Endothelial cell (in vitro differentiated cells): ENCODE results near the gene SNX2. TPM values are rescaled to one million over a fixed set of nuclear protein-coding genes. Genes with fewer than 3 reads are reported as not detected.

Experiments
- DNase-seq: peaks from one replicate; pipeline ENCODE4 v3.0.0; 2021; ENCODE audit warnings: low spot score
- H3K27ac Mint-ChIP-seq: one replicate; pipeline ENCODE4 v1.8.0; 2021; ENCODE audit warnings: mixed read lengths, inconsistent platforms; ENCODE audit not compliant: unreplicated experiment
- H3K27me3 Mint-ChIP-seq: one replicate; pipeline ENCODE4 v1.8.0; 2021; ENCODE audit warnings: mild to moderate bottlenecking, moderate library complexity, mixed read lengths, inconsistent platforms; ENCODE audit not compliant: unreplicated experiment
- H3K36me3 Mint-ChIP-seq: one replicate; pipeline ENCODE4 v1.8.0; 2021; ENCODE audit warnings: mild to moderate bottlenecking, low read depth, mixed read lengths, inconsistent platforms; ENCODE audit not compliant: unreplicated experiment
- H3K4me1 Mint-ChIP-seq: one replicate; pipeline ENCODE4 v1.8.0; 2021; ENCODE audit warnings: mild to moderate bottlenecking, mixed read lengths, inconsistent platforms; ENCODE audit not compliant: unreplicated experiment
- H3K4me3 Mint-ChIP-seq: one replicate; pipeline ENCODE4 v1.8.0; 2021; ENCODE audit warnings: mild to moderate bottlenecking, mixed read lengths, inconsistent platforms; ENCODE audit not compliant: unreplicated experiment
- H3K9me3 Mint-ChIP-seq: one replicate; pipeline ENCODE4 v1.8.0; 2021; ENCODE audit warnings: mixed read lengths, inconsistent platforms; ENCODE audit not compliant: unreplicated experiment
- total RNA-seq: library from RNA; stranded (reverse); fragmentation: NEBNext Ultra II Directional; extraction: Animal tissue kit (Norgen Biotek cat#: 25700); gene quantifications from one replicate; pipeline ENCODE4 v1.2.1, GENCODE V29; 2021; ENCODE audit not compliant: unreplicated experiment
- TF ChIP-seq, protein P1 (sequence below): fragments of 200-600 bp; sonication (generic); IDR thresholded peaks from one replicate; pipeline ENCODE4 v1.5.0; 2021; ENCODE audit warnings: antibody characterized with exemption; ENCODE audit not compliant: unreplicated experiment

SNX2 gene
- total RNA-seq, 1 donor from 2014 or later, result 90.5 TPM

DNA sequence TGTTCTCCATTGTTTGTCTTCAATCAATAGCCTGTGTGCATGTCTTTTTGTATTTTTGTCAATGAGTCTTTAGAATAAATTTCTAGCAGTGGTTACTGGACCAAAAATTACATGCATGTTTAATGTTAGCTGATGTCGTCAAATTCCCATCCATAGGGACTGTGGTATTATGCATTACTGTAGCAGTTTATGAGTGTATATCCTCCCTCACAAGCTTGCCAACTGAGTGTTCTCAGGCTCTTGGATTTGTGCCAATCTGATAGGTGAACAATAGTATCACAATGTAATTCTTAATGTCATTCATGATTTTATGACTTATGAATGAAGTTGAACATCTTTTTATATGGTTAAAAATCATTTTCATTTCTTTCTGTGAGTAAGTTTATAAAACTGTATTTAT, 83.6 kb downstream of the SNX2 start:
- no peaks in the 10 kb centered on the region for H3K27me3 Mint-ChIP-seq
- no peak overlapping the region for H3K4me3 Mint-ChIP-seq
- DNase-seq, result no peak
- H3K4me1 Mint-ChIP-seq, result peaks cover 16% of the 10 kb centered on the region
- H3K9me3 Mint-ChIP-seq, result no peaks in the 10 kb centered on the region
- TF ChIP-seq, protein P1, sequence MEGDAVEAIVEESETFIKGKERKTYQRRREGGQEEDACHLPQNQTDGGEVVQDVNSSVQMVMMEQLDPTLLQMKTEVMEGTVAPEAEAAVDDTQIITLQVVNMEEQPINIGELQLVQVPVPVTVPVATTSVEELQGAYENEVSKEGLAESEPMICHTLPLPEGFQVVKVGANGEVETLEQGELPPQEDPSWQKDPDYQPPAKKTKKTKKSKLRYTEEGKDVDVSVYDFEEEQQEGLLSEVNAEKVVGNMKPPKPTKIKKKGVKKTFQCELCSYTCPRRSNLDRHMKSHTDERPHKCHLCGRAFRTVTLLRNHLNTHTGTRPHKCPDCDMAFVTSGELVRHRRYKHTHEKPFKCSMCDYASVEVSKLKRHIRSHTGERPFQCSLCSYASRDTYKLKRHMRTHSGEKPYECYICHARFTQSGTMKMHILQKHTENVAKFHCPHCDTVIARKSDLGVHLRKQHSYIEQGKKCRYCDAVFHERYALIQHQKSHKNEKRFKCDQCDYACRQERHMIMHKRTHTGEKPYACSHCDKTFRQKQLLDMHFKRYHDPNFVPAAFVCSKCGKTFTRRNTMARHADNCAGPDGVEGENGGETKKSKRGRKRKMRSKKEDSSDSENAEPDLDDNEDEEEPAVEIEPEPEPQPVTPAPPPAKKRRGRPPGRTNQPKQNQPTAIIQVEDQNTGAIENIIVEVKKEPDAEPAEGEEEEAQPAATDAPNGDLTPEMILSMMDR, result no peak
- H3K36me3 Mint-ChIP-seq, result no peaks in the 10 kb centered on the region
- no peak overlapping the region for H3K27ac Mint-ChIP-seq

- no peak for DNase-seq
- TF ChIP-seq, protein P1, result no peak
- H3K27ac Mint-ChIP-seq, result no peak overlapping the region
- no peaks in the 10 kb centered on the region for H3K9me3 Mint-ChIP-seq
- H3K36me3 Mint-ChIP-seq, result no peaks in the 10 kb centered on the region
- H3K4me3 Mint-ChIP-seq, result no peak overlapping the region
- H3K27me3 Mint-ChIP-seq, result peaks cover 2% of the 10 kb centered on the region
- H3K4me1 Mint-ChIP-seq, result peaks cover 17% of the 10 kb centered on the region
These were observed 88.4 kb downstream of the SNX2 start for GRCh38 chr5:122863240-122863639.

DNA sequence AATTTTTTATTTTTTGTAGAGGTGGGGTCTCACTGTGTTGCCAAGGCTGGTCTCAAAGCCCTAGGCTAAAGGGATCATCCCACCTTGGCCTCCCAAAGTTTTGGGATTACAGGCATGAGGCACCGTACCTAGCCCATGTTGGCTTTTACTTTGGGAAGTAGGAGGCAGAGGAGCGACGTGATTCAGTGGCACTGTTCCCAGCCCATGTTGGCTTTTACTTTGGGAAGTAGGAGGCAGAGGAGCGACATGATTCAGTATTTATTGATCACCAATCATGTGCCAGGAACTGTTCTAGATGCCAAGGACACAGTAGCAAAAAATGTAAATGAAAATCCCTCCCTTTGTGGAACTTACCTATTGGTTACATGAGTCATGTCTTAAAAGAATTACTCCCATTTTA, 88.8 kb downstream of the SNX2 start:
- DNase-seq, result no peak
- Mint-ChIP-seq H3K27me3 (peaks cover 2% of the 10 kb centered on the region), H3K27ac (no peak overlapping the region), H3K4me1 (peaks cover 17% of the 10 kb centered on the region), H3K9me3 (no peaks in the 10 kb centered on the region), H3K4me3 (no peak overlapping the region), H3K36me3 (no peaks in the 10 kb centered on the region)
- TF ChIP-seq, protein P1, result no peak

DNA sequence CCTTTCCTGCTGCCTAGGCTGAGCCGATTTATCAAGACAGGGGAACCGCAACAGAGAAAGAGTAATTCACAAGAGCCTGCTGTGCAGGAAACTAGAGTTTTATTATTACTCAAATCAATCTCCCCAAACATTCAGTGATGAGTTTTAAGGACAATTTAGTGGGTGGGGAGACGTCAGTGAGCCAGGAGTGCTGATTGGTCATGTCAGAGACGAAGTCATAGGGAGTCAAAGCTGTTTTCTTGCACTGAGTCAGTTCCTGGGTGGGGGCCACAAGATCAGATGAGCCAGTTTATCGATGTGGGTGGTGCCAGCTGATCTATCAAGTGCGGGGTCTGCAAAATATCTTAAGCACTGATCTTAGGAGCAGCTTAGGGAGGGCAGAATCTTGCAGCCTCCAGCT, 89.5 kb downstream of the SNX2 start:
- Mint-ChIP-seq H3K36me3 (no peaks in the 10 kb centered on the region), H3K4me3 (no peak overlapping the region), H3K9me3 (no peaks in the 10 kb centered on the region), H3K27ac (no peak overlapping the region), H3K4me1 (peaks cover 17% of the 10 kb centered on the region), H3K27me3 (peaks cover 2% of the 10 kb centered on the region)
- TF ChIP-seq, protein P1, result no peak
- DNase-seq, result no peak

GRCh38 chr5:122864842-122865241, 90.0 kb downstream of the SNX2 start:
- H3K4me1 Mint-ChIP-seq, result peaks cover 15% of the 10 kb centered on the region
- TF ChIP-seq, protein P1, result no peak
- no peaks in the 10 kb centered on the region for H3K9me3 Mint-ChIP-seq
- DNase-seq, result no peak
- H3K27me3 Mint-ChIP-seq, result peaks cover 2% of the 10 kb centered on the region
- H3K36me3 Mint-ChIP-seq, result no peaks in the 10 kb centered on the region
- no peak overlapping the region for H3K27ac Mint-ChIP-seq
- H3K4me3 Mint-ChIP-seq, result no peak overlapping the region
